Endometrial microvascular endothelial cells (primary cell): ENCODE data around the gene SACM1L. TPM values are rescaled to one million over a fixed set of nuclear protein-coding genes. Genes with fewer than 3 reads are reported as not detected.

Experiments used
- in situ Hi-C: cut with HindIII; loops from 2 replicates; pipeline ENCODE4 v1.10.0; 2017; ENCODE audit warnings: low sequenced_read_pairs, low pct_unique_long_range_greater_than_20kb; ENCODE audit errors: inconsistent ontology term
- total RNA-seq: library from RNA; depleted of rRNA; stranded (reverse); fragments of >200 nt; gene quantifications from one replicate; pipeline ENCODE4 v1.2.3, GENCODE V29; 2015; ENCODE audit errors: inconsistent ontology term

The SACM1L gene
- total RNA-seq, 1 donor from 2014 or later, result 39.1 TPM

GRCh38 chr3:45793482-45794176 lies 104.4 kb downstream of the SACM1L start:
- in situ Hi-C loops, result no loop called here

- in situ Hi-C loops, result no loop called here
These were observed 105.0 kb downstream of the SACM1L start for GRCh38 chr3:45794177-45794560.

- in situ Hi-C loops, result no loop called here
These were observed 105.5 kb downstream of the SACM1L start for GRCh38 chr3:45794660-45795059.

Other genes with a start within 250 kb of the SACM1L start
- gene LIMD1, start 94.6 kb upstream of the SACM1L start, total RNA-seq, result 18.5 TPM
- not detected for gene SLC6A20, start 107.1 kb downstream of the SACM1L start, total RNA-seq
- gene LZTFL1, start 152.7 kb downstream of the SACM1L start, total RNA-seq, result 4.5 TPM
- not detected for gene CCR9, start 197.1 kb downstream of the SACM1L start, total RNA-seq